ENCODE data around the gene NTRK3. TPM values are rescaled to one million over a fixed set of nuclear protein-coding genes. Genes with fewer than 3 reads are reported as not detected.

NTRK3 gene
- total RNA-seq, 1 donor from 2014 or later: 1.1 TPM

- TF ChIP-seq CTCF (conservative IDR thresholded peaks at IDR 0.05): no peak
- H3K27me3 Mint-ChIP-seq (ENCODE audit: low read depth): peaks cover 66% of the 10 kb centered on the region
- no peaks in the 10 kb centered on the region for H3K36me3 Mint-ChIP-seq (ENCODE audit: low read depth)
- no peak overlapping the region for H3K4me3 Mint-ChIP-seq
- H3K9me3 Mint-ChIP-seq: no peaks in the 10 kb centered on the region
- no peak overlapping the region for H3K27ac Mint-ChIP-seq (ENCODE audit: unreplicated experiment)
- DNase-seq (ENCODE audit: low read depth, low spot score): no peak
- peaks cover 2% of the 10 kb centered on the region for H3K4me1 Mint-ChIP-seq
These were observed 13.0 kb upstream of the NTRK3 start for GRCh38 chr15:88269356-88270062.

- TF ChIP-seq CTCF (conservative IDR thresholded peaks at IDR 0.05): no peak
- no peak overlapping the region for H3K27ac Mint-ChIP-seq (ENCODE audit: unreplicated experiment)
- no peaks in the 10 kb centered on the region for H3K4me1 Mint-ChIP-seq
- H3K27me3 Mint-ChIP-seq (ENCODE audit: low read depth): peaks cover 77% of the 10 kb centered on the region
- no peaks in the 10 kb centered on the region for H3K36me3 Mint-ChIP-seq (ENCODE audit: low read depth)
- no peak overlapping the region for H3K4me3 Mint-ChIP-seq
- no peaks in the 10 kb centered on the region for H3K9me3 Mint-ChIP-seq
- DNase-seq (ENCODE audit: low read depth, low spot score): no peak
These were observed 11.2 kb upstream of the NTRK3 start for GRCh38 chr15:88267720-88268119.

GRCh38 chr15:88266170-88266569 is 9.6 kb upstream of the NTRK3 start:
- Mint-ChIP-seq H3K4me3 (no peak overlapping the region), H3K27ac (ENCODE audit: unreplicated experiment) (no peak overlapping the region), H3K36me3 (ENCODE audit: low read depth) (no peaks in the 10 kb centered on the region), H3K4me1 (no peaks in the 10 kb centered on the region), H3K9me3 (no peaks in the 10 kb centered on the region), H3K27me3 (ENCODE audit: low read depth) (peaks cover 83% of the 10 kb centered on the region)
- DNase-seq (ENCODE audit: low read depth, low spot score): no peak
- TF ChIP-seq CTCF (conservative IDR thresholded peaks at IDR 0.05): no peak

- TF ChIP-seq CTCF (conservative IDR thresholded peaks at IDR 0.05): no peak
- Mint-ChIP-seq H3K9me3 (no peaks in the 10 kb centered on the region), H3K36me3 (ENCODE audit: low read depth) (no peaks in the 10 kb centered on the region), H3K27me3 (ENCODE audit: low read depth) (peaks cover 86% of the 10 kb centered on the region), H3K27ac (ENCODE audit: unreplicated experiment) (peak overlapping the region; percentile 27), H3K4me3 (no peak overlapping the region), H3K4me1 (no peaks in the 10 kb centered on the region)
- DNase-seq (ENCODE audit: low read depth, low spot score): no peak
These were observed 8.1 kb upstream of the NTRK3 start for GRCh38 chr15:88264622-88265021.

GRCh38 chr15:88262064-88262463 is 5.5 kb upstream of the NTRK3 start:
- Mint-ChIP-seq H3K27me3 (ENCODE audit: low read depth) (peaks cover 90% of the 10 kb centered on the region), H3K4me3 (no peak overlapping the region), H3K4me1 (peaks cover 11% of the 10 kb centered on the region), H3K36me3 (ENCODE audit: low read depth) (no peaks in the 10 kb centered on the region), H3K9me3 (no peaks in the 10 kb centered on the region), H3K27ac (ENCODE audit: unreplicated experiment) (no peak overlapping the region)
- TF ChIP-seq CTCF (conservative IDR thresholded peaks at IDR 0.05): no peak
- no peak for DNase-seq (ENCODE audit: low read depth, low spot score)
